ENCODE data around the gene SESN1.

SESN1 gene

GRCh38 chr6:108985301-108985700, 109.3 kb downstream of the SESN1 start:
- TF ChIP-seq, protein P1, sequence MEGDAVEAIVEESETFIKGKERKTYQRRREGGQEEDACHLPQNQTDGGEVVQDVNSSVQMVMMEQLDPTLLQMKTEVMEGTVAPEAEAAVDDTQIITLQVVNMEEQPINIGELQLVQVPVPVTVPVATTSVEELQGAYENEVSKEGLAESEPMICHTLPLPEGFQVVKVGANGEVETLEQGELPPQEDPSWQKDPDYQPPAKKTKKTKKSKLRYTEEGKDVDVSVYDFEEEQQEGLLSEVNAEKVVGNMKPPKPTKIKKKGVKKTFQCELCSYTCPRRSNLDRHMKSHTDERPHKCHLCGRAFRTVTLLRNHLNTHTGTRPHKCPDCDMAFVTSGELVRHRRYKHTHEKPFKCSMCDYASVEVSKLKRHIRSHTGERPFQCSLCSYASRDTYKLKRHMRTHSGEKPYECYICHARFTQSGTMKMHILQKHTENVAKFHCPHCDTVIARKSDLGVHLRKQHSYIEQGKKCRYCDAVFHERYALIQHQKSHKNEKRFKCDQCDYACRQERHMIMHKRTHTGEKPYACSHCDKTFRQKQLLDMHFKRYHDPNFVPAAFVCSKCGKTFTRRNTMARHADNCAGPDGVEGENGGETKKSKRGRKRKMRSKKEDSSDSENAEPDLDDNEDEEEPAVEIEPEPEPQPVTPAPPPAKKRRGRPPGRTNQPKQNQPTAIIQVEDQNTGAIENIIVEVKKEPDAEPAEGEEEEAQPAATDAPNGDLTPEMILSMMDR (IDR thresholded peaks at IDR 0.05): no peak

- TF ChIP-seq, protein P1 (IDR thresholded peaks at IDR 0.05): no peak
Observed at GRCh38 chr6:108983151-108983550, 111.5 kb downstream of the SESN1 start.

- TF ChIP-seq, protein P1 (IDR thresholded peaks at IDR 0.05): no peak
Observed at GRCh38 chr6:108982154-108983113, 112.2 kb downstream of the SESN1 start.

- TF ChIP-seq, protein P1 (IDR thresholded peaks at IDR 0.05): no peak
Observed at GRCh38 chr6:108974201-108974600, 120.4 kb downstream of the SESN1 start.

- TF ChIP-seq, protein P1 (IDR thresholded peaks at IDR 0.05): no peak
Observed at GRCh38 chr6:108969776-108970175, 124.9 kb downstream of the SESN1 start.

DNA sequence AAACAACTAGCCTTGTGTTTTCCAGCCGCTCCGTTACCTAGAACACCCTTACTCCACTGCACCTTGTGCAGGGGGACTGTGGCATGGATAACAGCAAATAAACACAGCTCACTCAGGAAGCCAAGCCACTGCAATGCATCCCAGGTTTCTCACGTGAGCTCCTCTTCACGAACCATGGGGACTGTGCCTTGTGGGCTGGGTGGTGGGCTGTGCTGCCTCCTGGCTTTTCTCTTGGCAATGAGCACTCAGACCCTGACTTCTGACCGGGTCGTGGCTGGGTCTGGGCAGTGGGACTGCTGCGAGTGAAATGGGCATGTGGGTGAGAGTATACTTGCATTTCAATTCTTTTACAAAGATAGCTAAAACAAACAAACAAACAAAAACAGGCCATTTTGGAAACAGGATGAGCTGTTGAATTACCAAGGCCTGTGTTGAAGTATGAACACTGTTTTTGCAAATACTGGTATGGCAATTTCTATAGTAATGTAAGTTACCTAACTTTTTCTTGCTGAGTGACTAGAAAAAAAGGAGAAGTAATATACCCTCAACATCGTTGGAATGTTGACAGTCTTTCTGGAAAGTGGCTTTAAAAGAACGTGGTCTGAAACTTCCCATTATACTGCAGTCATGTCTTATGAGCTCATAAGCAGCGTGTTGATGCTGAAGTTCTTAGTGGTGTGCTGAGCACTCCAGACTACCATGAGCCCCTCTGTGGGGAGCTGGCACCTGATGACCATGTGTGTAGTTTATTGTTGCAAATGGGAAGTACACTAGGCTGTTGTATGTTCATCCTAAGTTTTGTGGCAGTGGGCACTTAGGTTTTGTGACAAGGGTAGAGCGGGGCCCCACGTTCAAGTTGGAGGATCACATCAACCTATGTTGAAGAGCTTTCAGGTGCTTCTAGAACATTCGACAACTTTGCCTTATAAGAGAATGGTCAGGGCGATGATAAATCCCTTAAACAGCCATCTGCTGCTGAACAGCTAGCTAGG, 126.0 kb downstream of the SESN1 start:
- TF ChIP-seq, protein P1 (IDR thresholded peaks at IDR 0.05): no peak
